Right renal cortex interstitium (tissue), 3 donors: Measurements from ENCODE around the gene PTPRA. TPM values are rescaled to one million over a fixed set of nuclear protein-coding genes. Genes with fewer than 3 reads are reported as not detected.

Experiments used
- DNase-seq, 3 donors: peaks; one replicate each; pipeline ENCODE4 v3.0.0-alpha.2; 2013; ENCODE audit warnings: low read depth in 3 of 3, low spot score in 2 of 3
- polyA plus RNA-seq, 3 donors: library from polyadenylated mRNA; unstranded; fragments of 120-200 nt; gene quantifications; one replicate each; pipeline ENCODE4 v1.2.1, GENCODE V29; 2013; ENCODE audit not compliant: insufficient read length in 3 of 3

PTPRA gene
- polyA plus RNA-seq, 3 donors: 106 to 117 (median 114) TPM

GRCh38 chr20:2849529-2849928, 23.8 kb upstream of the PTPRA start:
- DNase-seq: no peak

- DNase-seq: no peak
Measured at GRCh38 chr20:2851086-2851485, 22.2 kb upstream of the PTPRA start.

DNA sequence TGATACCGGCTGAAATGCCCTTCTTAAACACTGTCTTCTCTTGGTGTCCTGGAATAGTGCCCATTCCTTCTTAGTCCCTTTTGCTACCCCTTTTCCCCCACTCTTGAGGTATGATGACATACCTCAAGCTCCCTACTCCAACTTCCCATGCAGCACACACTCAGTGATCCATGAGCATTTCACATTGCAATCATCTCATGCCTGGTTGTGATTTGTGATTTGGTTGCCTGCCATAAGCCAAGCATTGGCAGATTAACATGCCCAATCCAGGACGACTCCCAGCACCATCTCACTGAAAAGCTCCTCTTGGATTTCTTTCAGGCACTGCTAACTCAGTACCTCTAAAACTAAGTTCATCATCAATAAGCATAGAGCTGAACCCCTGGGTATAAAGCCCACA, 14.7 kb upstream of the PTPRA start:
- DNase-seq: no peak

DNA sequence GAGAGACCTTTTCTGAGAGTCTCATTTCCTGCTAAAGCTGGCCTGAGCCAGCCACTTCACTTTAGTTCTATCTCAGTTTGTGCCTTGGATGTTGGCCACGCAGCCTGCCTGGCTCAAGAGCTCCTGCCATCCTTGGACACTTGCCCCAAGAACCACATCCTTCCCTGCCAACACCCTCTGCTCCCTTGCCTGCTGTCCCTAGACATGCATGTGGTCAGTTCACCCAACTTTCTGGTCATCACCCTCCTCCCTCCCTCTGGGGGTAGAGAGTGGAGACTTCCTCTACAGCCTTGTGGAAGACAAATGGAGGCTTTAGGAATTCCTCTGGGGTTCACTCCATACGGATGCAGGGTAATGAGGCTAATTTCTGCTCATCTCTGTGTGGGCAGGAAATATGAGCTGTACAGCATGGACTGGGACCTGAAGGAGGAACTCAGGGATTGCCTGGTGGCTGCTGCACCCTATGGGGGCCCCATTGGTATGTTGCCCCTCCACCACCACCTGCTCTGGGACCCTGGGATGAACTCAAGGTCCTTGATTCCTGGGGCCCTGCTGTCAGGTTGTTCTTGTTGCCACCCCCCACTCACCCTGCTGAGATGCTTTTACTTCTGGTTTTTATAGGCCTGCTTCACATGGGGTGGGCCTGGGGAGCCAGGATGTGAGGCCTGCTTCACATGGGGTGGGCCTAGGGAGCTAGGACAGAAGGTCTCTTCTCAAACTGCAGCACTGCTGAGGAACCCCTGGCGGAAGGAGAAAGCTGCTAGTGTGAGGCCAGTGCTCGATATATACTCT, 13.8 kb upstream of the PTPRA start:
- no peak for DNase-seq

DNA sequence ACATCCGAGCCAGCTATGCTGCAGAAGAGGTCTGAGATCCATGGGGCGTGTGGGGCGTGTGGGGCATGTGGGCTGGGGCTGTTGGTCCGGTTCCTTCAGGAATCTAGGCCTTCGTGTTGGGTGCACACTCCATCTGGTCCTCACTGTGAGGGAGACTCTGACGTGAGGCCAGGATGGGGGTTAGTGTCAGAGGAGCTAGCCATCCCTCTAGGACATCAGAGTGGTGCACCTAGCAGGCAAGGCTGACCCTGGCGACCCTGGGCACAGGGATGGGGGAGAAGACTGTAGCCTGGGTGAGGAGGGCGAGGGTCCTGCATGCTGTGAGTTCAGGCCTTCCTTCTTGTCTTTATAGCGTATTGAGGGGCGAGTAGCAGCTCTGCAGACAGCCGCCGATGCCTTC, 8.7 kb upstream of the PTPRA start:
- no peak for DNase-seq

DNA sequence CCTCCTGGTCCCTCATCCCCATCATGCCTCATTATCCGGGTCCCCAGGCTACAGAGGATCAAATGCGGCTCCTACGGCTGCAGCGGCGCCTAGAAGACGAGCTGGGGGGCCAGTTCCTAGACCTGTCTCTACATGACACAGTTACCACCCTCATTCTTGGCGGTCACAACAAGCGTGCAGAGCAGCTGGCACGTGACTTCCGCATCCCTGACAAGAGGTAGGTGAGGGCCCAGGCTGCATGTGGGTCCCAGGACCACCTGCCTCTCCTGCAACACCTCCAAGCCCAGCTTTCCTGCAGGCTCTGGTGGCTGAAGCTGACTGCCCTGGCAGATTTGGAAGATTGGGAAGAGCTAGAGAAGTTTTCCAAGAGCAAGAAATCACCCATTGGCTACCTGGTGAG, 8.2 kb upstream of the PTPRA start:
- no peak for DNase-seq

DNA sequence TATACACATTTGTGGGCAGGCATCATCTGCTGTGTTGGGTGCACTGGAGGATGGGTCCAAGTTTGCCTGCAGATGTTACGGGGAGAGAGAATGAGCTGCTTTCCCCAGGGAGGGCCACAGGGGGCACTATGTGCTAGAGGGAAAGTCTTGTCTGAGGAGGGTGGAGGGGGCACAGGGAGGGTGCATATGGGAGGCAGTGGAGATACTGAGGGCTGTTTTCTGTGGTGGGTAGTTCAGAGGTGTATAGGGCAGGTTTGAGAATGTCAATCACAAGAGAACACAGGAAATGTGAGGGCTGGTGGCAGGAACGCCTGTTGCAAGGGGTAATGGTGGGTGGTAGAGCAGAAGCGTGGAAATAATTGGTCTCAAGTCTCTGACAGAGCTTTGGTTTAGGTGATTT, 7.7 kb upstream of the PTPRA start:
- no peak for DNase-seq

GRCh38 chr20:2866236-2866635, 7.0 kb upstream of the PTPRA start:
- no peak for DNase-seq

DNA sequence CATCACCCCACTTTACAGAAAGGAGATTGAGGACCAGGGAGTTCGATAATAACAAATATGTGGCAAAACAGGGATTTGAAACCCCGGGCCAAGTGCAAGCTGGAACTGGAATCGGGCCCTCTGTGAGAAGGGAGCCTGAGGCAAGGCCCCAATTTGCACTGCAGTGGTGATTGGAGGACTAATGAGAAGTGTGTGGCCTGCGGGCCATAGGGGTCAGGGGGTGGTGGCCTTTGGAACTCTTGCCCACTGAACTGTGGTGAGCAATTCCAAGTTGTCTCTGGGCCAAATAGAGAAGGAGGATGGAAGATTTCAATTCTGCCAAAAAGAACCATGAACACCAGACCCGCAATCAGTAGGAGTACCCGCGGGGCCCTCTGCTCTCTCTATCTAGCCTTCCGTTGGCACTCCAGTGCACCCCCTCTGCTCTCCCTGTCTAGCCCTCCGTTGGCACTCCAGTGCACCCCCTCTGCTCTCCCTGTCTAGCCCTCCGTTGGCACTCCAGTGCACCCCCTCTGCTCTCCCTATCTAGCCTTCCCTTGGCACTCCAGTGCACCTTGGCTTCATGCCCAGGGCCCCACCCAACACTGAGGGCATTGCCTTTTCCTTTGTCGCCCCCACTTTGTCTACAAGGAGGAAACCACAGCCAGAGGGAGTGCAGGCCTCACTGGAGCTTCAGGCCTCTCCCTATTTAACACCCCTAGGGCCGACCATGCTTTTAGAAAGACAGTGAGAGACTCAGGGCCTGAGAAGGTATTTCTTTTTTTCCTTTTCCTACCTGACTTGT, 6.0 kb upstream of the PTPRA start:
- no peak for DNase-seq

DNA sequence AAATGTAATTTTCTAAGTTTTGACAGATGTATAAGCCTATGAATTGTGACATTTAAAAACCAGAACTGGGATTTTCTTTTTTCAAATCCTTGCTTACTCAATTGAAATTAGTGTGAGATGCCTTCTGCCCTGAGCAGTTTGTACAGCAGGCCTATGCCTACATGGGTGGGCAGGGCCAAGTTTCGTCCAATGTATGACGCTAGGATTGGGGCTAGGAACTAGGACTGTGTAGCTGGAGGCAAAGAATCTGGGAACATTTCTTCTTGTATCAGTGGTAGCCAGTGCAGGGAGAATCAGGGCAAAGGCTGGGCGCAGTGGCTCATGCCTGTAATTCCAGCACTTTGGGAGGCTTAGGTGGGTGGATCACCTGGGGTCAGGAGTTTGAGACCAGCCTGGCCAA, 3.9 kb upstream of the PTPRA start:
- DNase-seq: no peak

- no peak for DNase-seq
Measured at GRCh38 chr20:2871111-2871465, 2.2 kb upstream of the PTPRA start.

DNA sequence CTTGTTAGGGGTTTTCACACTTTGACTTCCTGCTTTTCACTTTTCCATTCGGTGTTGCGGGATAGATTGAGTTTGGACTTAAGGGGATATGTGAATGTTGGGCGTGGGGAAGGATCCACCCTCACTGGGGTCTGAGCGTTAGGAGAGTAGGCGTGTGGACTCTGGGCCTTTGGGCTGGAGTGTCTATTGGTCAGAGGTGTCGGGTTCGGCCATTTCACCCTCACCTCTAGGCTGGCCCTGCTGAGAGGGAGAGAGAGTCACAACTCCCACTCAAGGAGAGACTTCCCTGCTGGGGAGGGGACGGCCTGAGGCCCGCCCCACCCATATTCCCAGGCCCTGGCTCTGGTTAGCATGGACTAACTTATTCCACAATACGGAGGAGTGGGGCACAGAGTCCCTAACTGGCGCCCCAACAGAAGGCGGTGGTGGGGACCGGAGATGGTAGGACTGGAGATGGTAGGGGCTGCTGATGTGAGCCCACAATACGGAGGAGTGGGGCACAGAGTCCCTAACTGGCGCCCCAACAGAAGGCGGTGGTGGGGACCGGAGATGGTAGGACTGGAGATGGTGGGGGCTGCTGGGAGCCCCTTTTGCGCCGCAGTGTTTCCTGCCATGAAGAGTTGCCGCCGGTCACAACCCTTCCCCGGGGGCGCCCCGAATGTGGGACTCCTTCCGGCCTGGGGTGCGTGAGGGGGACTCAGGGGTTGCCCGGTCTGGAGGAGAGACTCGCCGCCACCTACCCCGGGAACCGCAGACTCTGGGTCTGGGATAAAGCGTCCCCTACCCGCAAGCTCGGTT, 1.4 kb upstream of the PTPRA start:
- DNase-seq: no peak

GRCh38 chr20:2872459-2873009, 747 bp upstream of the PTPRA start:
- DNase-seq: no peak

DNA sequence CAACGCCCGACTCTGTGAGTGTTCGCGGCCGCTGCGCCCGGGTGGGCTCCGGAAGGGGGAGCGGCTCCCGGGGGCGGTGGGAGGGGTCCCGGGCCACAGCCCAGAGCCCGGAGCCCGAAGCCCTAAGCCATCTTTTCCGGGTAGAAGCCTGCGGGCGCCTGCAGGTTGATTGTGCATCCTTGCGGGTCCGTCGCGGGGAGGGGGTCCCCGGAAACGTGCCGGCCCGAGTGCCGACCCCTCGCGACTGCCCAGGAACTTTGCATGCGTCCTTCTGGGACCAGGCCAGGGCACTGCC, 413 bp downstream of the PTPRA start:
- DNase-seq: peak in 1 of 3 donors; percentile 32

DNA sequence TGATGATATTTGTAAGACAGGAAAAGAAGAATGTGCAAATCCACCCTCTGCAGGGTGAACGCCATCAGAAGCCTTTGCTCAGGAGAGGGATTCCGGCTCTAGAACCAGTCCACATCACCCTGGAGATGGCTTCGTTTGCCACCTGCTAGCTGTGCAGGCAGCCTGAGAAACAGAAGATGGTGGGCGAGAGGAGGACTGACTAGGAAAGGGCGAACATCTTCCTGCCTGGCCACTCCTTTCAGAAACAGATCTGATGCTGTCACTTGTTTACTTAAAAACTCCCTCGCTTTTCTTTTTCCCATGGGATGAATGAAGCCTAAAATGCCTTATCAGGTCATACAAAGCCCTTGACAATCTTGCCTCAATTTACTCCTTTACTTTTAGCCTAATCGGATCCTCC, 1.2 kb downstream of the PTPRA start:
- no peak for DNase-seq

DNA sequence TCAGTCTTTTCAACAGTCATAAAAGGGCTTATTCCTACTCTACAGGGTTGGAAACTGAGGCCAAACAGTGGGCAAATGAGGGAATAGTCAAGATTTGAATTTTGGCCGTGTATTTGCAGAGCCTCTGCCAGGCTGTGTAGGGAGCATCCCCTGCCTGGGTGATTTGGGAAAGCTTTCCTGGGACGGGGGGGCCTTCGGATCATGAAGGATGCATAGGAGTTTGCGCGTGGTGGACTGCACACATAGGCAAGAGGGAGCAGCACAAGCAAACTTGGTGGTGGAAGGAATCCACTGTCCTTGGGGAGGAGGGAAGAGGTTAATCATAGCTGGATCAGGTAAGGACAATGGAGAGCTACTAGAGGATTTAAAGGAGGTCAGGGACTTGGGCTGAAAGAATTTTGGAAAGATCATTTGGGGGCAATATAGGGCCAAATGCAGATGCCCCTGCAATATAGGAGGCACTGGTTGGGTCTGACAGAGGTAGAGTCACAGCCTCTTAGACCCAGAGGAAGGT, 2.5 kb downstream of the PTPRA start:
- DNase-seq: no peak

GRCh38 chr20:2878515-2878914, 5.2 kb downstream of the PTPRA start:
- no peak for DNase-seq

DNA sequence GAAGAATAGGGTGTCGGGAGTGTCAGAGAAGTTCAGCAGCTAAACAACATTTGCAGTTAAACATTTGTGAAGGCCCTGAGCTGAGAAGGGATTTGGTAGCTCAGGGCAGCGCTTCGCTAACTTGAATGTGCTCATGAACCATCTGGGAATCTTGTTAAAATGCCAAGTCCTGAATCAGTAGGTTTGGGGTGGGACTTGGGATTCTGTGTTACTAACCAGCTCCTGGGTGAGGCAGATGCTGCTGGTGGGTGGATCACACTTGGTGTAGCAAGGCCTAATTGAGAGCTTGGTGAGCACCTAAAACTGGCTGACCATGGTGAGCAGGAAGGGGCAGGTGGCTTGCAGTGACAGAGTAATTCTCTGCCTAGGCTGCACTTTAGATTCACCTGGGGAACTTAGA, 5.9 kb downstream of the PTPRA start:
- no peak for DNase-seq

DNA sequence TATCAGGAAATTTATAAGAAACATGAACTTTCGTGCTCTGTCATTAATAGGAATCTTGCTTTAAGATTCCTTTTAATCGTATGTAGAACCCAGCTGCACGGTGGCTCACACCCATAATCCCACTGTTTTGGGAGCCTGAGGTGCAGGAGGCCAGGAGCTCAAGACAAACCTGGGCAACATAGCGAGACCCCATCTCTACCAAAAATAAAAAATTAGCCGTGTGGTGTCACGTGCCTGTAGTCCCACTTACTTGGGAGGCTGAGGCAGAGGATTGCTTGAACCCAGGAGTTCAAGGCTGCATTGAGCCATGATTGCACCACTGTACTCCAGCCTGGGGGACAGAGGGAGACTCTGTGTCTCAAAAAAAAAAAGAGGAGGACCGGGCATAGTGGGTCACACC, 7.4 kb downstream of the PTPRA start:
- DNase-seq: no peak

GRCh38 chr20:2883726-2884637, 10.7 kb downstream of the PTPRA start:
- no peak for DNase-seq
